ENCODE results near the gene GCK.

GCK gene

GRCh38 chr7:44150466-44150832, 38.8 kb downstream of the GCK start:
- TF ChIP-seq ZC3H10 (CRISPR knock-in tag; IDR thresholded peaks at IDR 0.05), result no peak
- ATAC-seq, result no peak

GRCh38 chr7:44149571-44150465, 39.4 kb downstream of the GCK start:
- no peak for TF ChIP-seq GLIS3 (CRISPR knock-in tag; IDR thresholded peaks at IDR 0.05)
- no peak for TF ChIP-seq CSDC2 (CRISPR knock-in tag; IDR thresholded peaks at IDR 0.05)
- TF ChIP-seq SNAI2 (CRISPR knock-in tag; IDR thresholded peaks at IDR 0.05), result no peak
- TF ChIP-seq BACH2 (CRISPR knock-in tag; IDR thresholded peaks at IDR 0.05; ENCODE audit: borderline replicate concordance), result no peak
- no peak for TF ChIP-seq ZNF565 (CRISPR knock-in tag; conservative IDR thresholded peaks at IDR 0.05; ENCODE audit: low read depth)
- TF ChIP-seq POU6F1 (CRISPR knock-in tag; IDR thresholded peaks at IDR 0.05; ENCODE audit: borderline replicate concordance, low read depth), result no peak
- TF ChIP-seq ZNF70 (CRISPR knock-in tag; IDR thresholded peaks at IDR 0.05), result no peak
- TF ChIP-seq ZFP30 (CRISPR knock-in tag; IDR thresholded peaks at IDR 0.05), result no peak
- no peak for TF ChIP-seq ZC3H10 (CRISPR knock-in tag; IDR thresholded peaks at IDR 0.05)
- TF ChIP-seq ZFP3 (CRISPR knock-in tag; IDR thresholded peaks at IDR 0.05), result no peak
- no peak for TF ChIP-seq TCF4 (CRISPR knock-in tag; IDR thresholded peaks at IDR 0.05; ENCODE audit: borderline replicate concordance)
- no peak for TF ChIP-seq CREB5 (CRISPR knock-in tag; IDR thresholded peaks at IDR 0.05; ENCODE audit: low read depth)
- no peak for TF ChIP-seq CSRNP3 (CRISPR knock-in tag; IDR thresholded peaks at IDR 0.05)
- TF ChIP-seq ARNTL (CRISPR knock-in tag; IDR thresholded peaks at IDR 0.05; ENCODE audit: borderline replicate concordance, low read depth), result no peak
- no peak for TF ChIP-seq ISL1 (CRISPR knock-in tag; IDR thresholded peaks at IDR 0.05)
- TF ChIP-seq OSR1 (CRISPR knock-in tag; IDR thresholded peaks at IDR 0.05), result no peak
- no peak for ATAC-seq

GRCh38 chr7:44148961-44149536, 40.2 kb downstream of the GCK start:
- no peak for TF ChIP-seq TSHZ2 (CRISPR knock-in tag; IDR thresholded peaks at IDR 0.05)
- TF ChIP-seq TOX (CRISPR knock-in tag; IDR thresholded peaks at IDR 0.05; ENCODE audit: borderline replicate concordance), result no peak
- TF ChIP-seq BACH2 (CRISPR knock-in tag; IDR thresholded peaks at IDR 0.05; ENCODE audit: borderline replicate concordance), result no peak
- TF ChIP-seq POU6F1 (CRISPR knock-in tag; IDR thresholded peaks at IDR 0.05; ENCODE audit: borderline replicate concordance, low read depth), result no peak
- TF ChIP-seq RARB (CRISPR knock-in tag; IDR thresholded peaks at IDR 0.05), result no peak
- TF ChIP-seq PATZ1 (CRISPR knock-in tag; IDR thresholded peaks at IDR 0.05; ENCODE audit: borderline replicate concordance), result no peak
- TF ChIP-seq GLIS3 (CRISPR knock-in tag; IDR thresholded peaks at IDR 0.05), result no peak
- no peak for TF ChIP-seq ARNTL (CRISPR knock-in tag; IDR thresholded peaks at IDR 0.05; ENCODE audit: borderline replicate concordance, low read depth)
- no peak for TF ChIP-seq CREB5 (CRISPR knock-in tag; IDR thresholded peaks at IDR 0.05; ENCODE audit: low read depth)
- no peak for TF ChIP-seq ZNF8 (CRISPR knock-in tag; IDR thresholded peaks at IDR 0.05)
- no peak for TF ChIP-seq ZC3H10 (CRISPR knock-in tag; IDR thresholded peaks at IDR 0.05)
- no peak for TF ChIP-seq ZFP30 (CRISPR knock-in tag; IDR thresholded peaks at IDR 0.05)
- TF ChIP-seq ZNF70 (CRISPR knock-in tag; IDR thresholded peaks at IDR 0.05), result no peak
- no peak for TF ChIP-seq TCF4 (CRISPR knock-in tag; IDR thresholded peaks at IDR 0.05; ENCODE audit: borderline replicate concordance)
- no peak for ATAC-seq
